ENCODE data around the gene ZHX3. TPM values are rescaled to one million over a fixed set of nuclear protein-coding genes. Genes with fewer than 3 reads are reported as not detected.

Gene ZHX3
- total and polyA plus RNA-seq, 9 of the 15 experiments (the other 6 are each of a cell fraction or from before 2014, with no cell fraction given): 0.80 to 14.6 (median 4.9) TPM

GRCh38 chr20:41201760-41202159 is 115.8 kb downstream of the ZHX3 start (continued):
- TF ChIP-seq HNRNPL (IDR thresholded peaks at IDR 0.05; ENCODE audit: low read depth, low read length) (no peak), SIRT6 (IDR thresholded peaks at IDR 0.05; ENCODE audit: low read depth, low read length) (no peak), RCOR1 (IDR thresholded peaks at IDR 0.05; ENCODE audit: borderline replicate concordance in 1 of 2, low read depth in 2 of 2, low read length in 2 of 2) (no peak)
- TF ChIP-seq, protein P1, sequence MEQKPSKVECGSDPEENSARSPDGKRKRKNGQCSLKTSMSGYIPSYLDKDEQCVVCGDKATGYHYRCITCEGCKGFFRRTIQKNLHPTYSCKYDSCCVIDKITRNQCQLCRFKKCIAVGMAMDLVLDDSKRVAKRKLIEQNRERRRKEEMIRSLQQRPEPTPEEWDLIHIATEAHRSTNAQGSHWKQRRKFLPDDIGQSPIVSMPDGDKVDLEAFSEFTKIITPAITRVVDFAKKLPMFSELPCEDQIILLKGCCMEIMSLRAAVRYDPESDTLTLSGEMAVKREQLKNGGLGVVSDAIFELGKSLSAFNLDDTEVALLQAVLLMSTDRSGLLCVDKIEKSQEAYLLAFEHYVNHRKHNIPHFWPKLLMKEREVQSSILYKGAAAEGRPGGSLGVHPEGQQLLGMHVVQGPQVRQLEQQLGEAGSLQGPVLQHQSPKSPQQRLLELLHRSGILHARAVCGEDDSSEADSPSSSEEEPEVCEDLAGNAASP (IDR thresholded peaks at IDR 0.05): no peak
- TF ChIP-seq, protein P2, sequence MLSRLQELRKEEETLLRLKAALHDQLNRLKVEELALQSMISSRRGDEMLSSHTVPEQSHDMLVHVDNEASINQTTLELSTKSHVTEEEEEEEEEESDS (CRISPR knock-in tag; IDR thresholded peaks at IDR 0.05): no peak

DNA sequence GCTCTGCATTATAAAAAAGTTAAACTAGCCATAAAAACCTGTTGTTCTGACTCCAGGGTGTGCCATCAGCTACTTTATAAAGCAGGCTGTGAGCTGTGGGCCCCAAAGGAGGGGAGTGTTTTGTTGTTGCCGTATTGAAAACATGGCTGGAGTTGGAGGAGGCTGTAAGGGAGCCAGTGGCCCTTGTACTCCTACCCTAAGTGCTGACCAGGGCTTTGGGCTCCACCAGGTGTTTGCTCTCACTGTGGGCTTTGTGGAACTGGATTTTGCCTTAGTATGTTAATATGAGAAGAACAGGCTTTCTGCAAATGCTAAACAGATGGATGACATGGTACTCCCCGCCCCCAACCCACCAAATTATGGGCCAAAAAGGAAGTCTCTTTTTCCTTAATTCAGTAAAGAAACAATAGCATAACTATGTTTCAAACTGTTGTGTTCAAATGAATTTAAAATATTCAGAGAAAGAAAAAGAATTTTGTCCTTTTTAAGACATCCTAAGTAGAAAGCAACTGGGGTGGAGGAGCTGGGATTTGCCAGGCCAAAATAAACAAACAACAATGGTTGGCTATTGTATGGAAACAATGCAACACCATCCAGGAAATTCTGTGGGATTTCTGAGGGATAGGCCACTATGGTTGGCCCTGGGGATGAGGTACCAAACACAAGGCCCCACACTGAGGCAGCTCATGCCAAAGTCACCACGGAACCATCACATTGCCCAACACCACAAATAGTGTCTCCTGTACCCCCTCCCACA is 116.9 kb downstream of the ZHX3 start:
- in situ Hi-C loops (cut with MboI): no loop called here
- Histone ChIP-seq H3K4me3 (no peak overlapping the region), H4K20me1 (replicated peaks; ENCODE audit: control insufficient read depth, insufficient read depth, low read length) (no peaks in the 10 kb centered on the region), H3K9ac (ENCODE audit: insufficient read depth in 1 of 2, low read depth in 2 of 2, low read length in 2 of 2) (no peak overlapping the region), H3K27ac (ENCODE audit: extremely low read depth, low read depth, low read length) (no peak overlapping the region), H3K79me2 (ENCODE audit: control insufficient read depth, insufficient read depth, low read length) (no peaks in the 10 kb centered on the region), H3K36me3 (ENCODE audit: control insufficient read depth, insufficient read depth, low read length) (peaks cover 10% of the 10 kb centered on the region; the same call in 1 of the 3 replicates), H3K4me1 (replicated peaks in 1 of 2; ENCODE audit: control insufficient read depth in 2 of 2, insufficient read depth in 2 of 2, low read length in 2 of 2) (no peaks in the 10 kb centered on the region), H3K9me1 (ENCODE audit: control insufficient read depth, insufficient read depth, low read length) (no peaks in the 10 kb centered on the region), H3K27me3 (ENCODE audit: control insufficient read depth in 2 of 2, insufficient read depth in 2 of 2, low read length in 2 of 2) (no peaks in the 10 kb centered on the region), H3K9me3 (replicated peaks; ENCODE audit: control insufficient read depth, insufficient read depth, low read depth, low read length) (peaks cover 4% of the 10 kb centered on the region; the same call in 1 of the 2 replicates), H2AFZ (ENCODE audit: low read depth, low read length) (no peak overlapping the region), H3K4me2 (ENCODE audit: insufficient read depth, low read length) (no peak overlapping the region)
- no TSS peak for BruUV-seq (replicated peaks)
- CTCF ChIA-PET (ENCODE audit: low intra/inter-chr PET ratio): no interaction called here
- WGBS (ENCODE audit: insufficient coverage, low coverage, missing lambda C conversion rate): 37% methylated on average over 3 of the region's 3 CpGs
- POLR2A ChIA-PET: no interaction called here
- DNase-seq (ENCODE audit: extremely low read depth in 1 of 4, low spot score in 3 of 4) (no peak), ATAC-seq (no peak), FAIRE-seq (no peak)
- intact Hi-C loops (cut with micrococcal nuclease): no loop called here
- no peak for TF ChIP-seq SMARCA5 (IDR thresholded peaks at IDR 0.05)
- TF ChIP-seq ZNF431 (CRISPR knock-in tag; IDR thresholded peaks at IDR 0.05): no peak
- no peak for TF ChIP-seq ZNF324 (CRISPR knock-in tag; IDR thresholded peaks at IDR 0.05)
- TF ChIP-seq CREB1 (IDR thresholded peaks at IDR 0.05): no peak
- TF ChIP-seq CREB1 (CRISPR knock-in tag; IDR thresholded peaks at IDR 0.05): no peak
- TF ChIP-seq ESRRA (IDR thresholded peaks at IDR 0.05; ENCODE audit: borderline replicate concordance, low read depth): no peak
- TF ChIP-seq POLR2H (tag; IDR thresholded peaks at IDR 0.05; ENCODE audit: low read depth): no peak
- no peak for TF ChIP-seq RERE (CRISPR knock-in tag; IDR thresholded peaks at IDR 0.05; ENCODE audit: borderline replicate concordance)
- TF ChIP-seq ZNF41 (CRISPR knock-in tag; conservative IDR thresholded peaks at IDR 0.05): no peak
- TF ChIP-seq ZNF212 (CRISPR knock-in tag; IDR thresholded peaks at IDR 0.05): no peak
